Measurements from ENCODE around the gene NPHP4.

DNA sequence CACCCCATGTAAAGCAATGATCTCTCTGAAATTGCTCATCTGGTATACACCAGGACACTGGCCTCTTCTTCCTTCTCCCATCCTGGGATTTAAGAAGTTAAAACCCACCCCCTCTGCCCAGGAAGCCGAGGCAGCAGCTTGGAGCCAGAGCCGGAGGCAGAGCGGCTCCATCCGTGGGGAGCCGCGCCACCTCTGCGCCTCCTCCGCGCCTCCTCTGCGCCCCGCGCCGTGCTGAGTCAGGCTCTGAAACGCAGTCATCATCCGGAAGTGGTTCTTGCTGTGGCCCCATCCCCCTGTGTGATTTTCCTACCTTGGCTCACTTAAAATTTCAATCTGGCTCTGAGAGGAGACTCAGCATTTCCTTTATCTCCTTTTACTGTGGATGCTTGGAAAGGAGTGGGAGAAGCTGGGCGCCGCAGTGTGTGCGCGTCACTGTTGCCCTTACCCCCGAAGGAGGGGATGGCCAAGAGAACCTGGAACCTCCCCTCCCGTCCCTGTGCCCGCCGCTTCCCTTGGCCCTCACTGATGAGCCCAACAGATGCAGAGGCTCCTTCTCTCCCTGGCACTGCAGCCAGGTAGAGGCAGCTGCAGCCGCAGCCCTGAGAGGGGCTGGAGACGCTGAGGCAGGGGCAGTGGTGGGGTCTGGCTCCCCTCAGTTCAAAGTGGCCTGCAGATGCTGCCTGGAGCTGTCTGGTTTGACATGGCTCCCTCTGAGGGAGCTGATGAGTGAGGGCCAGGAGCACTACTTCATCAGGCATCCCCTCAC, 15.3 kb upstream of the NPHP4 start:
- TF ChIP-seq, protein P1, sequence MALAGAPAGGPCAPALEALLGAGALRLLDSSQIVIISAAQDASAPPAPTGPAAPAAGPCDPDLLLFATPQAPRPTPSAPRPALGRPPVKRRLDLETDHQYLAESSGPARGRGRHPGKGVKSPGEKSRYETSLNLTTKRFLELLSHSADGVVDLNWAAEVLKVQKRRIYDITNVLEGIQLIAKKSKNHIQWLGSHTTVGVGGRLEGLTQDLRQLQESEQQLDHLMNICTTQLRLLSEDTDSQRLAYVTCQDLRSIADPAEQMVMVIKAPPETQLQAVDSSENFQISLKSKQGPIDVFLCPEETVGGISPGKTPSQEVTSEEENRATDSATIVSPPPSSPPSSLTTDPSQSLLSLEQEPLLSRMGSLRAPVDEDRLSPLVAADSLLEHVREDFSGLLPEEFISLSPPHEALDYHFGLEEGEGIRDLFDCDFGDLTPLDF (CRISPR knock-in tag; IDR thresholded peaks at IDR 0.05): no peak
- TF ChIP-seq, protein P2, sequence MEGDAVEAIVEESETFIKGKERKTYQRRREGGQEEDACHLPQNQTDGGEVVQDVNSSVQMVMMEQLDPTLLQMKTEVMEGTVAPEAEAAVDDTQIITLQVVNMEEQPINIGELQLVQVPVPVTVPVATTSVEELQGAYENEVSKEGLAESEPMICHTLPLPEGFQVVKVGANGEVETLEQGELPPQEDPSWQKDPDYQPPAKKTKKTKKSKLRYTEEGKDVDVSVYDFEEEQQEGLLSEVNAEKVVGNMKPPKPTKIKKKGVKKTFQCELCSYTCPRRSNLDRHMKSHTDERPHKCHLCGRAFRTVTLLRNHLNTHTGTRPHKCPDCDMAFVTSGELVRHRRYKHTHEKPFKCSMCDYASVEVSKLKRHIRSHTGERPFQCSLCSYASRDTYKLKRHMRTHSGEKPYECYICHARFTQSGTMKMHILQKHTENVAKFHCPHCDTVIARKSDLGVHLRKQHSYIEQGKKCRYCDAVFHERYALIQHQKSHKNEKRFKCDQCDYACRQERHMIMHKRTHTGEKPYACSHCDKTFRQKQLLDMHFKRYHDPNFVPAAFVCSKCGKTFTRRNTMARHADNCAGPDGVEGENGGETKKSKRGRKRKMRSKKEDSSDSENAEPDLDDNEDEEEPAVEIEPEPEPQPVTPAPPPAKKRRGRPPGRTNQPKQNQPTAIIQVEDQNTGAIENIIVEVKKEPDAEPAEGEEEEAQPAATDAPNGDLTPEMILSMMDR (IDR thresholded peaks at IDR 0.05): no peak
- TF ChIP-seq TCF7 (CRISPR knock-in tag; IDR thresholded peaks at IDR 0.05; ENCODE audit: low read depth) (no peak), ZNF232 (CRISPR knock-in tag; IDR thresholded peaks at IDR 0.05) (no peak), GABPB1 (CRISPR knock-in tag; IDR thresholded peaks at IDR 0.05) (no peak), JUN (CRISPR knock-in tag; IDR thresholded peaks at IDR 0.05) (no peak)
- TF ChIP-seq, protein P3, sequence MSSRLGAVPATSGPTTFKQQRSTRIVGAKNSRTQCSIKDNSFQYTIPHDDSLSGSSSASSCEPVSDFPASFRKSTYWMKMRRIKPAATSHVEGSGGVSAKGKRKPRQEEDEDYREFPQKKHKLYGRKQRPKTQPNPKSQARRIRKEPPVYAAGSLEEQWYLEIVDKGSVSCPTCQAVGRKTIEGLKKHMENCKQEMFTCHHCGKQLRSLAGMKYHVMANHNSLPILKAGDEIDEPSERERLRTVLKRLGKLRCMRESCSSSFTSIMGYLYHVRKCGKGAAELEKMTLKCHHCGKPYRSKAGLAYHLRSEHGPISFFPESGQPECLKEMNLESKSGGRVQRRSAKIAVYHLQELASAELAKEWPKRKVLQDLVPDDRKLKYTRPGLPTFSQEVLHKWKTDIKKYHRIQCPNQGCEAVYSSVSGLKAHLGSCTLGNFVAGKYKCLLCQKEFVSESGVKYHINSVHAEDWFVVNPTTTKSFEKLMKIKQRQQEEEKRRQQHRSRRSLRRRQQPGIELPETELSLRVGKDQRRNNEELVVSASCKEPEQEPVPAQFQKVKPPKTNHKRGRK (CRISPR knock-in tag; IDR thresholded peaks at IDR 0.05; ENCODE audit: borderline replicate concordance): no peak
